ENCODE measurements around the gene MEIOB.

GRCh38 chr16:1876468-1876867, 4.5 kb upstream of the MEIOB start:
- TF ChIP-seq, protein P1, sequence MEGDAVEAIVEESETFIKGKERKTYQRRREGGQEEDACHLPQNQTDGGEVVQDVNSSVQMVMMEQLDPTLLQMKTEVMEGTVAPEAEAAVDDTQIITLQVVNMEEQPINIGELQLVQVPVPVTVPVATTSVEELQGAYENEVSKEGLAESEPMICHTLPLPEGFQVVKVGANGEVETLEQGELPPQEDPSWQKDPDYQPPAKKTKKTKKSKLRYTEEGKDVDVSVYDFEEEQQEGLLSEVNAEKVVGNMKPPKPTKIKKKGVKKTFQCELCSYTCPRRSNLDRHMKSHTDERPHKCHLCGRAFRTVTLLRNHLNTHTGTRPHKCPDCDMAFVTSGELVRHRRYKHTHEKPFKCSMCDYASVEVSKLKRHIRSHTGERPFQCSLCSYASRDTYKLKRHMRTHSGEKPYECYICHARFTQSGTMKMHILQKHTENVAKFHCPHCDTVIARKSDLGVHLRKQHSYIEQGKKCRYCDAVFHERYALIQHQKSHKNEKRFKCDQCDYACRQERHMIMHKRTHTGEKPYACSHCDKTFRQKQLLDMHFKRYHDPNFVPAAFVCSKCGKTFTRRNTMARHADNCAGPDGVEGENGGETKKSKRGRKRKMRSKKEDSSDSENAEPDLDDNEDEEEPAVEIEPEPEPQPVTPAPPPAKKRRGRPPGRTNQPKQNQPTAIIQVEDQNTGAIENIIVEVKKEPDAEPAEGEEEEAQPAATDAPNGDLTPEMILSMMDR (IDR thresholded peaks at IDR 0.05) = no peak
- no peak for TF ChIP-seq POLR2A (IDR thresholded peaks at IDR 0.05)

Measured in body of pancreas (tissue), 4 donors.